Uterus (tissue), 4 donors: ENCODE measurements around the gene DCTN3. TPM values are rescaled to one million over a fixed set of nuclear protein-coding genes. Genes with fewer than 3 reads are reported as not detected.

Experiments used
- DNase-seq, 2 donors: peaks; one replicate each; pipeline ENCODE4 v3.0.0-alpha.2; 2019 to 2020
- H3K27ac ChIP-seq, 2 donors: fragments of 200-600 bp; sonication (generic); 1 replicate in 1 of 2; 2 replicates in 1 of 2; pipeline ENCODE4 v1.5.1; 2016 to 2018
- H3K27me3 ChIP-seq, 2 donors: fragments of 200-600 bp; sonication (generic); one replicate each; pipeline ENCODE4 v1.5.1; 2018 to 2019; ENCODE audit warnings: control low read depth in 1 of 2
- H3K36me3 ChIP-seq, 2 donors: fragments of 200-600 bp; sonication (generic); one replicate each; pipeline ENCODE4 v1.5.1; 2019; ENCODE audit warnings: control low read depth in 1 of 2
- H3K4me1 ChIP-seq, 2 donors: fragments of 200-600 bp; sonication (generic); one replicate each; pipeline ENCODE4 v1.5.1; 2018 to 2019; ENCODE audit warnings: control low read depth in 1 of 2
- H3K4me3 ChIP-seq, 2 donors: fragments of 200-600 bp; sonication (generic); 1 replicate in 1 of 2; 2 replicates in 1 of 2; pipeline ENCODE4 v1.5.1; 2018 to 2019; ENCODE audit warnings: mild to moderate bottlenecking in 1 of 2
- H3K9me3 ChIP-seq, 2 donors: fragments of 200-600 bp; sonication (generic); one replicate each; pipeline ENCODE4 v1.5.1; 2019; ENCODE audit warnings: control low read depth in 1 of 2
- POLR2A ChIP-seq, 2 donors: fragments of 450-650 bp; IDR thresholded peaks; one replicate each; pipeline ENCODE4 v1.6.1; 2016; ENCODE audit warnings: antibody characterized with exemption in 2 of 2, mild to moderate bottlenecking in 1 of 2, moderate library complexity in 1 of 2
- intact Hi-C: fragments of 100-400 bp; cut with DNase I; formaldehyde crosslinking; loops from one replicate; pipeline ENCODE4 v1.15.1; 2023; ENCODE audit warnings: low total_unique reads
- total RNA-seq, 4 donors: library from RNA; depleted of rRNA in 3 of 4; stranded (reverse); fragments of >200 nt in 3 of 4; gene quantifications; one replicate each; pipeline versions ENCODE4 v1.1.0 to v1.2.4, GENCODE V29; 2014 to 2023
- TF ChIP-seq, protein P1 (sequence below), 4 experiments: fragments of 200-600 bp in 2 of 4; fragments of 450-650 bp in 2 of 4; sonication (generic) in 2 of 4; IDR thresholded peaks; one replicate each; pipeline ENCODE4 v1.5.1; 2016 to 2019; ENCODE audit warnings: antibody characterized with exemption in 4 of 4, mild to moderate bottlenecking in 2 of 4, moderate library complexity in 1 of 4
- donor health status: DM: yes; HTN: yes; CAD: no.

Gene DCTN3
- total RNA-seq, 4 donors from 2014 or later: 27.7 to 98.0 (median 58.6) TPM

DNA sequence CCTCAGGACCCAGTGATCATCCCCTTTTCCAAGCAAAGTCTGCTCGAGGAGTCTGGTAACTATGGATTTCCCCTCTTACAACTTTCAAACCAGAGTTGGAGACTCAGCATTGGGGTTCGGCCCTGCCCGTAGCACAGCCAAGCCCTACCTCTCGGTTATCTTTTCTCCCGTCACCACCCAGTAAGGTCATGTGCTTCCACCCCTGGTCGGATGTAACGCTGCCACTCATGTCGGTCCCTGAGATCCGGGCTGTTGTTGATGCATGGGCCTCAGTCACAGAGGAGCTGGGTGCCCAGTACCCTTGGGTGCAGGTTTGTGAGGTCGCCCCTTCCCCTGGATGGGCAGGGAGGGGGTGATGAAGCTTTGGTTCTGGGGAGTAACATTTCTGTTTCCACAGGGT, 27.4 kb upstream of the DCTN3 start:
- intact Hi-C loops: loop anchor here (10.0 kb wide), 1 partner anchor 57 kb away; no protein-coding TSS in a partner anchor

DNA sequence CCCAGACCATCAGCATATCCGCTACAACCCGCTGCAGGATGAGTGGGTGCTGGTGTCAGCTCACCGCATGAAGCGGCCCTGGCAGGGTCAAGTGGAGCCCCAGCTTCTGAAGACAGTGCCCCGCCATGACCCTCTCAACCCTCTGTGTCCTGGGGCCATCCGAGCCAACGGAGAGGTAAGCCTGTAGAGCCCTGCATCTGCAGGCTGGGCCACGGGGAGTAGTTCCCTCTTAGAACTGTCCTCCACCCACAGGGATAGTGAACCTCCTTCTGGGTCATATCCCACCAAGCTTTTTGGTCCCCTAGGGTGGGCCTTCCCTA, 26.7 kb upstream of the DCTN3 start:
- intact Hi-C loops: loop anchor here (10.0 kb wide), 1 partner anchor 58 kb away; no protein-coding TSS in a partner anchor
- Histone ChIP-seq H3K4me1 (peaks cover 0 to 11% of the 10 kb centered on the region in 2 donors), H3K27me3 (no peaks in the 10 kb centered on the region), H3K36me3 (no peaks in the 10 kb centered on the region), H3K9me3 (no peaks in the 10 kb centered on the region), H3K27ac (peak overlapping the region; percentile 84 to 88), H3K4me3 (peak overlapping the region; percentile 75 to 84)
- TF ChIP-seq POLR2A (IDR thresholded peaks at IDR 0.05): no peak
- TF ChIP-seq, protein P1, sequence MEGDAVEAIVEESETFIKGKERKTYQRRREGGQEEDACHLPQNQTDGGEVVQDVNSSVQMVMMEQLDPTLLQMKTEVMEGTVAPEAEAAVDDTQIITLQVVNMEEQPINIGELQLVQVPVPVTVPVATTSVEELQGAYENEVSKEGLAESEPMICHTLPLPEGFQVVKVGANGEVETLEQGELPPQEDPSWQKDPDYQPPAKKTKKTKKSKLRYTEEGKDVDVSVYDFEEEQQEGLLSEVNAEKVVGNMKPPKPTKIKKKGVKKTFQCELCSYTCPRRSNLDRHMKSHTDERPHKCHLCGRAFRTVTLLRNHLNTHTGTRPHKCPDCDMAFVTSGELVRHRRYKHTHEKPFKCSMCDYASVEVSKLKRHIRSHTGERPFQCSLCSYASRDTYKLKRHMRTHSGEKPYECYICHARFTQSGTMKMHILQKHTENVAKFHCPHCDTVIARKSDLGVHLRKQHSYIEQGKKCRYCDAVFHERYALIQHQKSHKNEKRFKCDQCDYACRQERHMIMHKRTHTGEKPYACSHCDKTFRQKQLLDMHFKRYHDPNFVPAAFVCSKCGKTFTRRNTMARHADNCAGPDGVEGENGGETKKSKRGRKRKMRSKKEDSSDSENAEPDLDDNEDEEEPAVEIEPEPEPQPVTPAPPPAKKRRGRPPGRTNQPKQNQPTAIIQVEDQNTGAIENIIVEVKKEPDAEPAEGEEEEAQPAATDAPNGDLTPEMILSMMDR (IDR thresholded peaks at IDR 0.05): no peak
- no peak for DNase-seq

More for the DNA sequence above, 27.4 kb upstream of the DCTN3 start:
- Histone ChIP-seq H3K27ac (peak overlapping the region; percentile 84 to 88), H3K4me1 (peaks cover 0 to 17% of the 10 kb centered on the region in 2 donors), H3K4me3 (peak overlapping the region; percentile 75 to 84), H3K9me3 (no peaks in the 10 kb centered on the region), H3K27me3 (no peaks in the 10 kb centered on the region), H3K36me3 (no peaks in the 10 kb centered on the region)
- no peak for DNase-seq
- TF ChIP-seq, protein P1 (IDR thresholded peaks at IDR 0.05): no peak
- no peak for TF ChIP-seq POLR2A (IDR thresholded peaks at IDR 0.05)

DNA sequence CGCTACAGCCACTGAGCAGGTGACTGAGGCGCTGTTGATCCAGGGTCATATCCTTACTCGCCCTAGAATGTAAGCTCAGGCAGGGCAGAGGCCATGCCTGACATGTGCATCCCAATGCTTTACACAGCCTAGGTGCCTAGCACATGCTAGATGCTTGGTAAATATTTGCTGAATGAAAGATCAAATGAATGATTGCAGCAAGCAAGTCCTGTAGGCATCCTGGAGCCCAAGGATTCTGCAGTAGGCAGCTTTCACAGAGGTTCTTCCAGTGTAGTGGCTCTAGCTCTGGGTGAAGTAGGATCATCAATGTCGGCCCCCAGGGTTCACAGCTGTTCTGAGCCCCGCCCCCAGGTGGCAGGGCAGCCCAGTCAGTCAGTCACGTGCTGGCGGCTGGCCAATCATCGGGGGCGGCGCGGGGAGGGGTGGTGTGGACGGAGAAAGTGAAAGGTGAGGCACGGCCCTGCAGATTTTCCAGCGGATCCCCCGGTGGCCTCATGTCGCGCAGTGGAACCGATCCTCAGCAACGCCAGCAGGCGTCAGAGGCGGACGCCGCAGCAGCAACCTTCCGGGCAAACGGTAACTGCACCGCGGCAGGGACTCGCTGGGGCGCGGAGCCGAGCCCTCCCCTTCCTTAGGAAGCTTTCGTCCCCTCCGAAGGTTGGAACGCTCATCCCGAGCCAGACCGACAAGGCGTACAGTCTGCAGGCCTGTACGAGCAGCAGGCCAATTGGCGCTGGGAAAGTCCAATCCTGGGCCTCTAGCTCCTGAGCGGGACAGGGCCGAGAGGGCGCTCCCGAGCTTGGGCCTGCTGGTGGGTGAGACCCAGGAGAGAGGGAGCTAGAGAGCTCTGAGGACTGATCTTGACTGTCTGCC, 26.2 kb upstream of the DCTN3 start, which contains the start of gene GALT:
Gene GALT (plus strand): TSS at position 465 of the 873 bp plus-strand sequence. CDS start 30 bp downstream, at position 495.
- no peaks in the 10 kb centered on the region for H3K36me3 ChIP-seq
- peak; percentile 93 to 94 for DNase-seq
- peak within 1 kb of the TSS; percentile 75 to 84 for H3K4me3 ChIP-seq
- peak; percentile 47 to 50 for TF ChIP-seq POLR2A (IDR thresholded peaks at IDR 0.05)
- TF ChIP-seq, protein P1 (IDR thresholded peaks at IDR 0.05): peak; percentile 29 to 68 (median 52)
- peak within 1 kb of the TSS; percentile 84 to 88 for H3K27ac ChIP-seq
- H3K9me3 ChIP-seq: no peaks in the 10 kb centered on the region
- H3K4me1 ChIP-seq: peaks cover 0 to 7% of the 10 kb centered on the region in 2 donors
- no peaks in the 10 kb centered on the region for H3K27me3 ChIP-seq
- intact Hi-C loops: loop anchor here (10.0 kb wide), 1 partner anchor 58 kb away; no protein-coding TSS in a partner anchor

DNA sequence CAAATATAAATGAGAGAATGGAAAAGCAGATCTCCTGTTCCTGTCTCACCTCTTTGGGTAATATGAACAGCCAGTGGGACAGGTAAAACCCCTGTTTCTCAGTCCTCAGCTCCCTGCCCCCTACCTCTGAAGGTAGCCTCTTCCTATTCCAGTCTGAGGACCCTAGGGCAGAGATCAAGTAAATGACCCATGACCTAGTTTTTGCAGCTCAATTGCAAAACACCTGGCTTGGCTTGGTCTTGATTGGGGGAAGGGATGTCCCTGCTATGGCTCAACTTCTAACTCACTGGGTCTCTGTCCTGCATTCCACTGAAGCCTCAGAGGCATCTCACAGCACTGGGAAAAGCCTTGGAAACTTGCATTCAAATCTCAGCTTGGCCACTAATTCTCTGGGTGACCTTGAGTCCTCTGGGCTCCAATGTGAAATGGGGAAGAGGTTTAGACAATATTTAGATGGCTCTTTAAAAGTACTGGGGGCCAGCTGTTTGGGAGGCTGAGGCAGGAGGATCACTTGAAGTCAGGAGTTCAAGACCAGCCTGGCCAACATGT, 24.5 kb upstream of the DCTN3 start:
- intact Hi-C loops: loop anchor here (10.0 kb wide), 1 partner anchor 60 kb away; no protein-coding TSS in a partner anchor
- DNase-seq: no peak

More for the DNA sequence above, 24.5 kb upstream of the DCTN3 start:
- no peak overlapping the region for H3K4me3 ChIP-seq
- no peak overlapping the region for H3K27ac ChIP-seq
- H3K36me3 ChIP-seq: no peaks in the 10 kb centered on the region
- H3K4me1 ChIP-seq: no peaks in the 10 kb centered on the region
- no peak for TF ChIP-seq POLR2A (IDR thresholded peaks at IDR 0.05)
- TF ChIP-seq, protein P1 (IDR thresholded peaks at IDR 0.05): no peak
- H3K27me3 ChIP-seq: no peaks in the 10 kb centered on the region
- no peaks in the 10 kb centered on the region for H3K9me3 ChIP-seq
